WTC11 (cell line): ENCODE results near the gene ARHGAP21. TPM values are rescaled to one million over a fixed set of nuclear protein-coding genes. Genes with fewer than 3 reads are reported as not detected.

Experiments used
- ATAC-seq: fragments of 200-7000 bp; cut with Tn5 transposase; 2 replicates; pipeline ENCODE4 v1.10.0; 2021; ENCODE audit warnings: mild to moderate bottlenecking, moderate library complexity
- CTCF ChIA-PET: fragments of 300-600 bp; sonication (Branson Sonifier 250); formaldehyde crosslinking; loops from one replicate; lab custom pipeline; 2021; ENCODE audit warnings: antibody characterized with exemption; lab: Charles Lee
- POLR2A ChIA-PET: fragments of 350-600 bp; sonication (Branson Sonifier 250); formaldehyde crosslinking; loops from one replicate; lab custom pipeline; 2021; ENCODE audit warnings: antibody characterized with exemption; lab: Charles Lee
- DNase-seq: peaks from one replicate; pipeline ENCODE4 v3.0.0; 2021; ENCODE audit warnings: low spot score
- H3K27ac Mint-ChIP-seq: 2 replicates; pipeline ENCODE4 v1.8.0; 2021; ENCODE audit warnings: mixed read lengths
- H3K27me3 Mint-ChIP-seq: 2 replicates; pipeline ENCODE4 v1.8.0; 2021; ENCODE audit warnings: low read depth, mild to moderate bottlenecking, moderate library complexity, mixed read lengths
- H3K36me3 Mint-ChIP-seq: 2 replicates; pipeline ENCODE4 v1.8.0; 2021; ENCODE audit warnings: mixed read lengths
- H3K4me1 Mint-ChIP-seq: 2 replicates; pipeline ENCODE4 v1.8.0; 2022; ENCODE audit warnings: mixed read lengths
- H3K4me3 Mint-ChIP-seq: 2 replicates; pipeline ENCODE4 v1.8.0; 2021; ENCODE audit warnings: mild to moderate bottlenecking, moderate library complexity, mixed read lengths
- H3K9me3 Mint-ChIP-seq: 2 replicates; pipeline ENCODE4 v1.8.0; 2021; ENCODE audit warnings: mixed read lengths
- ATF1 ChIP-seq: sonication (generic); formaldehyde crosslinking; IDR thresholded peaks from 2 replicates; pipeline ENCODE4 v1.8.1; 2023; ENCODE audit warnings: mild to moderate bottlenecking, moderate library complexity, missing genetic modification reagents
- ATF6 ChIP-seq: sonication (generic); formaldehyde crosslinking; IDR thresholded peaks from 2 replicates; pipeline ENCODE4 v1.8.1; 2023; ENCODE audit warnings: mild to moderate bottlenecking, missing genetic modification reagents
- ESRRA ChIP-seq: sonication (generic); formaldehyde crosslinking; IDR thresholded peaks from 2 replicates; pipeline ENCODE4 v1.8.1; 2022; ENCODE audit warnings: mild to moderate bottlenecking, missing genetic modification reagents, borderline replicate concordance
- FOXJ3 ChIP-seq: sonication (generic); formaldehyde crosslinking; IDR thresholded peaks from 2 replicates; pipeline ENCODE4 v1.9.0; 2021; ENCODE audit warnings: missing genetic modification reagents, mild to moderate bottlenecking, borderline replicate concordance
- IRF1 ChIP-seq: sonication (generic); formaldehyde crosslinking; IDR thresholded peaks from 2 replicates; pipeline ENCODE4 v1.8.0; 2023; ENCODE audit warnings: missing genetic modification reagents
- IRF2 ChIP-seq: sonication (generic); formaldehyde crosslinking; IDR thresholded peaks from 2 replicates; pipeline ENCODE4 v1.8.0; 2022; ENCODE audit warnings: low read depth, missing genetic modification reagents, borderline replicate concordance
- JUN ChIP-seq: sonication (generic); formaldehyde crosslinking; IDR thresholded peaks from 2 replicates; pipeline ENCODE4 v1.8.0; 2023; ENCODE audit warnings: mild to moderate bottlenecking, missing genetic modification reagents
- KAT7 ChIP-seq: sonication (generic); formaldehyde crosslinking; IDR thresholded peaks from 2 replicates; pipeline ENCODE4 v1.8.1; 2023; ENCODE audit warnings: missing genetic modification reagents, mild to moderate bottlenecking, borderline replicate concordance
- MYBL2 ChIP-seq: sonication (generic); formaldehyde crosslinking; IDR thresholded peaks from 2 replicates; pipeline ENCODE4 v1.8.1; 2023; ENCODE audit warnings: mild to moderate bottlenecking, moderate library complexity, missing genetic modification reagents
- NFATC4 ChIP-seq: fragments of 250-450 bp; sonication (Bioruptor Pico); IDR thresholded peaks from 2 replicates; pipeline ENCODE4 v1.9.0; 2021; ENCODE audit warnings: mild to moderate bottlenecking
- NFYB ChIP-seq: sonication (generic); formaldehyde crosslinking; conservative IDR thresholded peaks from 2 replicates; pipeline ENCODE4 v1.8.0; 2022; ENCODE audit warnings: low read depth, missing genetic modification reagents
- NR2C2 ChIP-seq: sonication (generic); formaldehyde crosslinking; IDR thresholded peaks from 2 replicates; pipeline ENCODE4 v1.8.0; 2022; ENCODE audit warnings: mild to moderate bottlenecking, missing genetic modification reagents
- OVOL2 ChIP-seq: fragments of 250-450 bp; sonication (Bioruptor Pico); IDR thresholded peaks from 2 replicates; pipeline ENCODE4 v1.9.0; 2021; ENCODE audit warnings: mild to moderate bottlenecking, borderline replicate concordance
- RELA ChIP-seq: sonication (generic); formaldehyde crosslinking; IDR thresholded peaks from 2 replicates; pipeline ENCODE4 v1.8.1; 2022; ENCODE audit warnings: missing genetic modification reagents, mild to moderate bottlenecking, borderline replicate concordance
- SOX15 ChIP-seq: fragments of 250-450 bp; sonication (Bioruptor Pico); IDR thresholded peaks from 2 replicates; pipeline ENCODE4 v1.9.0; 2021; ENCODE audit warnings: mild to moderate bottlenecking
- TP53 ChIP-seq: sonication (generic); formaldehyde crosslinking; IDR thresholded peaks from 2 replicates; pipeline ENCODE4 v1.8.1; 2023; ENCODE audit warnings: mild to moderate bottlenecking, missing genetic modification reagents
- ZNF121 ChIP-seq: sonication (generic); formaldehyde crosslinking; IDR thresholded peaks from 2 replicates; pipeline ENCODE4 v1.8.0; 2023; ENCODE audit warnings: missing genetic modification reagents
- ZNF263 ChIP-seq: sonication (generic); formaldehyde crosslinking; IDR thresholded peaks from 2 replicates; pipeline ENCODE4 v1.8.1; 2022; ENCODE audit warnings: low read depth, mild to moderate bottlenecking, moderate library complexity, missing genetic modification reagents
- ZNF512 ChIP-seq: sonication (generic); formaldehyde crosslinking; IDR thresholded peaks from 2 replicates; pipeline ENCODE4 v1.8.1; 2022; ENCODE audit warnings: missing genetic modification reagents, borderline replicate concordance
- ZNF671 ChIP-seq: fragments of 250-450 bp; sonication (Bioruptor Pico); IDR thresholded peaks from 2 replicates; pipeline ENCODE4 v1.8.0; 2021; ENCODE audit warnings: mild to moderate bottlenecking
- total RNA-seq: library from RNA; stranded (reverse); gene quantifications from 3 replicates; pipeline ENCODE4 v1.2.3, GENCODE V29; 2021
- TF ChIP-seq, protein P1 (sequence below): sonication (generic); formaldehyde crosslinking; IDR thresholded peaks from 2 replicates; pipeline ENCODE4 v1.8.1; 2022; ENCODE audit warnings: mild to moderate bottlenecking, moderate library complexity, missing genetic modification reagents
- TF ChIP-seq, protein P2 (sequence below): sonication (generic); formaldehyde crosslinking; IDR thresholded peaks from 2 replicates; pipeline ENCODE4 v1.8.0; 2022; ENCODE audit warnings: mild to moderate bottlenecking, missing genetic modification reagents
- TF ChIP-seq, protein P3 (sequence below): sonication (generic); formaldehyde crosslinking; IDR thresholded peaks from 2 replicates; pipeline ENCODE4 v1.8.1; 2023; ENCODE audit warnings: mild to moderate bottlenecking, missing genetic modification reagents, borderline replicate concordance
- TF ChIP-seq, protein P4 (sequence below): sonication (generic); formaldehyde crosslinking; IDR thresholded peaks from 2 replicates; pipeline ENCODE4 v1.8.1; 2022; ENCODE audit warnings: mild to moderate bottlenecking, missing genetic modification reagents, moderate library complexity, borderline replicate concordance

ARHGAP21 gene
- total RNA-seq, 1 experiment from 2014 or later, result 33.8 TPM

DNA sequence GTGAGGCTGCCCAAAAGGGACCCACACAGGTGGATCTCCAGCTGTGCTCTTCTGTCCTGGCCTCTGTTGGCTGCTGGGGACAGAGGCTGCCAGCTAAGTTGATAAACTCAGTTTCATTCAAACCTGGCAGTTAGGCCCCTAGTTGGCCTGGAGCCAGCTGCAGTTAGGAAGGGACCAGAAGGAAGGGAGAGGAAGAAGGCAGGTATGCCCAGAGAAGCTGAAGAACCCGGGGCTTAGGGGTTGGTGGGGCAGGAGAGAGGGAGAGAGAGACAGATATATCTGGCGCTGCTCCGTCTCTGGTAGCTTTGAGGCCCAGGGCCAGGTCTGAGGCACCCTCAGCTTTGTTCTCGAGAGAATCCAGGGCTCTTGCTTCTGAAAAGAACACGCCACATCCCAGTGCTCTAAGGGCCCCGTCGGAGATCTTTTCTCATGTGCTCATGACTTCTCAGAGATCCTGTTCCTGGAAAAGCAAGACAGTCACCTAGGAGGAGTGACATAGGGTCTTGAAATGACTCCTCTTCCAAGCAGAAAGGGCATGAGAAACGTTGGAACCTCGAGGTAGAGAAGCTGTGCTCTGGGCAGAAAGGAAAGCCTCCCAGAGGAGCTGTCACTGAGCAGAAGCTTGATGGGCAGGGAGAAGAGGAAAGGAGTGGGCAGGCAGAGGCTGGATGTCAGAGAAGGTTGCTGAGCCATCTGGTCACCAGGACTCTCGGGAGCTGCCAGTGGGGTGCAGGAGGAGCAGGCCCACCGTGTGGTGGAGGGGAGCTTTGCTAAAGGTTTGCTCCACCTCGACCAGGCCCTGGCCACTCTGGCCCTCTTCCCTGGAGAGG, 153.6 kb downstream of the ARHGAP21 start:
- no peaks in the 10 kb centered on the region for H3K36me3 Mint-ChIP-seq
- H3K27me3 Mint-ChIP-seq, result no peaks in the 10 kb centered on the region
- no peak for ATAC-seq
- no peak overlapping the region for H3K27ac Mint-ChIP-seq
- TF ChIP-seq NR2C2 (CRISPR knock-in tag) (no peak), ZNF671 (CRISPR knock-in tag) (no peak), RELA (CRISPR knock-in tag) (no peak), ATF1 (CRISPR knock-in tag) (no peak), SOX15 (CRISPR knock-in tag) (no peak), NFYB (CRISPR knock-in tag) (no peak), OVOL2 (CRISPR knock-in tag) (no peak), ZNF512 (CRISPR knock-in tag) (no peak), JUN (no peak), ZNF263 (CRISPR knock-in tag) (no peak), ESRRA (CRISPR knock-in tag) (no peak), TP53 (no peak), NFATC4 (CRISPR knock-in tag) (no peak), FOXJ3 (CRISPR knock-in tag) (no peak)
- TF ChIP-seq, protein P1, sequence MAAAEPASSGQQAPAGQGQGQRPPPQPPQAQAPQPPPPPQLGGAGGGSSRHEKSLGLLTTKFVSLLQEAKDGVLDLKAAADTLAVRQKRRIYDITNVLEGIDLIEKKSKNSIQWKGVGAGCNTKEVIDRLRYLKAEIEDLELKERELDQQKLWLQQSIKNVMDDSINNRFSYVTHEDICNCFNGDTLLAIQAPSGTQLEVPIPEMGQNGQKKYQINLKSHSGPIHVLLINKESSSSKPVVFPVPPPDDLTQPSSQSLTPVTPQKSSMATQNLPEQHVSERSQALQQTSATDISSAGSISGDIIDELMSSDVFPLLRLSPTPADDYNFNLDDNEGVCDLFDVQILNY, result no peak
- TF ChIP-seq, protein P2, sequence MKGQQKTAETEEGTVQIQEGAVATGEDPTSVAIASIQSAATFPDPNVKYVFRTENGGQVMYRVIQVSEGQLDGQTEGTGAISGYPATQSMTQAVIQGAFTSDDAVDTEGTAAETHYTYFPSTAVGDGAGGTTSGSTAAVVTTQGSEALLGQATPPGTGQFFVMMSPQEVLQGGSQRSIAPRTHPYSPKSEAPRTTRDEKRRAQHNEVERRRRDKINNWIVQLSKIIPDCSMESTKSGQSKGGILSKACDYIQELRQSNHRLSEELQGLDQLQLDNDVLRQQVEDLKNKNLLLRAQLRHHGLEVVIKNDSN (CRISPR knock-in tag), result no peak
- peaks cover 7% of the 10 kb centered on the region for H3K9me3 Mint-ChIP-seq
- ChIA-PET POLR2A (no interaction called here), CTCF (interaction anchor here (0.9 to 3.7 kb wide), 2 partner anchors 48 to 50 kb away, joined by 4 to 11 read pairs; no protein-coding TSS in a partner anchor)
- no peak for DNase-seq
- peaks cover 7% of the 10 kb centered on the region for H3K4me1 Mint-ChIP-seq
- H3K4me3 Mint-ChIP-seq, result no peak overlapping the region

GRCh38 chr10:24569330-24569796, 154.3 kb downstream of the ARHGAP21 start:
- H3K9me3 Mint-ChIP-seq, result peaks cover 9% of the 10 kb centered on the region
- ChIA-PET POLR2A (interaction anchor here (0.7 kb wide), 1 partner anchor 354 kb away, joined by 3 read pairs; no protein-coding TSS in a partner anchor), CTCF (interaction anchor here (0.9 to 3.7 kb wide), 2 partner anchors 48 to 50 kb away, joined by 4 to 11 read pairs; no protein-coding TSS in a partner anchor)
- DNase-seq (no peak), ATAC-seq (no peak)
- peaks cover under 1% of the 10 kb centered on the region; the same call in 1 of the 2 replicates for H3K4me1 Mint-ChIP-seq
- H3K4me3 Mint-ChIP-seq, result no peak overlapping the region
- H3K27me3 Mint-ChIP-seq, result no peaks in the 10 kb centered on the region
- H3K27ac Mint-ChIP-seq, result no peak overlapping the region
- H3K36me3 Mint-ChIP-seq, result no peaks in the 10 kb centered on the region
- TF ChIP-seq IRF2 (CRISPR knock-in tag), result no peak
- no peak for TF ChIP-seq MYBL2 (CRISPR knock-in tag)
- TF ChIP-seq JUN, result no peak
- TF ChIP-seq, protein P3, sequence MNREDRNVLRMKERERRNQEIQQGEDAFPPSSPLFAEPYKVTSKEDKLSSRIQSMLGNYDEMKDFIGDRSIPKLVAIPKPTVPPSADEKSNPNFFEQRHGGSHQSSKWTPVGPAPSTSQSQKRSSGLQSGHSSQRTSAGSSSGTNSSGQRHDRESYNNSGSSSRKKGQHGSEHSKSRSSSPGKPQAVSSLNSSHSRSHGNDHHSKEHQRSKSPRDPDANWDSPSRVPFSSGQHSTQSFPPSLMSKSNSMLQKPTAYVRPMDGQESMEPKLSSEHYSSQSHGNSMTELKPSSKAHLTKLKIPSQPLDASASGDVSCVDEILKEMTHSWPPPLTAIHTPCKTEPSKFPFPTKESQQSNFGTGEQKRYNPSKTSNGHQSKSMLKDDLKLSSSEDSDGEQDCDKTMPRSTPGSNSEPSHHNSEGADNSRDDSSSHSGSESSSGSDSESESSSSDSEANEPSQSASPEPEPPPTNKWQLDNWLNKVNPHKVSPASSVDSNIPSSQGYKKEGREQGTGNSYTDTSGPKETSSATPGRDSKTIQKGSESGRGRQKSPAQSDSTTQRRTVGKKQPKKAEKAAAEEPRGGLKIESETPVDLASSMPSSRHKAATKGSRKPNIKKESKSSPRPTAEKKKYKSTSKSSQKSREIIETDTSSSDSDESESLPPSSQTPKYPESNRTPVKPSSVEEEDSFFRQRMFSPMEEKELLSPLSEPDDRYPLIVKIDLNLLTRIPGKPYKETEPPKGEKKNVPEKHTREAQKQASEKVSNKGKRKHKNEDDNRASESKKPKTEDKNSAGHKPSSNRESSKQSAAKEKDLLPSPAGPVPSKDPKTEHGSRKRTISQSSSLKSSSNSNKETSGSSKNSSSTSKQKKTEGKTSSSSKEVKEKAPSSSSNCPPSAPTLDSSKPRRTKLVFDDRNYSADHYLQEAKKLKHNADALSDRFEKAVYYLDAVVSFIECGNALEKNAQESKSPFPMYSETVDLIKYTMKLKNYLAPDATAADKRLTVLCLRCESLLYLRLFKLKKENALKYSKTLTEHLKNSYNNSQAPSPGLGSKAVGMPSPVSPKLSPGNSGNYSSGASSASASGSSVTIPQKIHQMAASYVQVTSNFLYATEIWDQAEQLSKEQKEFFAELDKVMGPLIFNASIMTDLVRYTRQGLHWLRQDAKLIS (CRISPR knock-in tag), result no peak
- no peak for TF ChIP-seq IRF1 (CRISPR knock-in tag)
- TF ChIP-seq SOX15 (CRISPR knock-in tag), result no peak
- TF ChIP-seq, protein P4, sequence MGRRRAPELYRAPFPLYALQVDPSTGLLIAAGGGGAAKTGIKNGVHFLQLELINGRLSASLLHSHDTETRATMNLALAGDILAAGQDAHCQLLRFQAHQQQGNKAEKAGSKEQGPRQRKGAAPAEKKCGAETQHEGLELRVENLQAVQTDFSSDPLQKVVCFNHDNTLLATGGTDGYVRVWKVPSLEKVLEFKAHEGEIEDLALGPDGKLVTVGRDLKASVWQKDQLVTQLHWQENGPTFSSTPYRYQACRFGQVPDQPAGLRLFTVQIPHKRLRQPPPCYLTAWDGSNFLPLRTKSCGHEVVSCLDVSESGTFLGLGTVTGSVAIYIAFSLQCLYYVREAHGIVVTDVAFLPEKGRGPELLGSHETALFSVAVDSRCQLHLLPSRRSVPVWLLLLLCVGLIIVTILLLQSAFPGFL (CRISPR knock-in tag), result no peak
- TF ChIP-seq ZNF121 (CRISPR knock-in tag), result no peak
- no peak for TF ChIP-seq KAT7 (CRISPR knock-in tag)
- TF ChIP-seq ATF6 (CRISPR knock-in tag), result no peak
